ENCODE measurements around the gene ABCC5. TPM values are rescaled to one million over a fixed set of nuclear protein-coding genes. Genes with fewer than 3 reads are reported as not detected.
A peak's percentile ranks its signal among the peaks of the same experiment; 100 is the strongest.
"Not testable (repeated sequence)": the region's sequence is repeated elsewhere in the genome, so short reads cannot be mapped to it uniquely, and the experiment has no call there.

ABCC5 gene
- total and polyA plus RNA-seq, 7 donors, result 24.5 to 94.2 (median 59.6) TPM

DNA sequence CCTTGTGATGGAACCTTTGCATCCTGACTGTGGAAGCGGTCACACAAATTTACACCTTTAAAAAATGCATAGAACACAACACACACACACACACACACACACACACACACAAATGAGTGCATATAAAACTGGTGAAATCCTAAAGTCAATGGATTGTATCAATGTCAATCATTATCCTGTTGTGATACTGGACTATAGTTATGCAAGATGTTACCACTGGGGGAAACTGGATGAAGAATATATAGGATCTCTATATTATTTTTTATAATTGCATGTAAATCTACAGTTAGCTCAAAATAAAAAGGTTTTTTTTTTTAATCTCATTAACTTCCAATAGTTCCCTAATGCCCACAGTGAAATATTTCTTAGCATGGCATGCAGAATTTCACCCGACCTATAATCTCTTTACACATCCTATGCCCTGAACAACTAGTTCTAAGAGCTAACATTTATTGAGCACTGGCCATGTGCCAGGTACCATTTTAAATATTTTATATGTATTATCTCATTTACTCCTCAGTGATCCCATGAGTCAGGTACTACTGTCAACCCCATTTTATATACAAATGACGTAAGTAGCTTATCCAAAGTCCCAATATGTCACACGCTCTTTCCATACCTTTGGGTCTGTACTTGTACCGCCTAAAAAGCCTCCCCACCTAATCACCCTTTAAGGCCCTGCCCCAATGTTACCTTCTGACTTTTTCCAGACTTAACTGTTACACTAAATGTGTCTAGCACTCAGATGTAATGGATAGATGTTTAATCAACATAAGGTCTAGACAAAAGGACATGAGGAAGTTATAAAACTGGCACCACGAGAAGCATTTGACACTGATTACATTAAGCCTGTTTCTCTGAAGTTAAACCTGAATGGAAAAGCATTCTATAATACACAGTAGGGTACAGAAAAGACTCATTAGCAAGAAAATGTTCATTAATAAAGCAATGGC is 5.5 kb downstream of the ABCC5 start:
- intact Hi-C loops (cut with DNase I), result loop anchor here in 1 of 2 donors (10.0 kb wide), 1 partner anchor 163 kb away; the partner anchor contains the start of gene AP2M1
- H3K27me3 ChIP-seq (ENCODE audit: insufficient read depth in 3 of 3, low read length in 2 of 3), result no peaks in the 10 kb centered on the region
- peaks cover 44% of the 10 kb centered on the region for H3K4me1 ChIP-seq
- peaks cover 3 to 65% of the 10 kb centered on the region in 2 donors for H3K36me3 ChIP-seq (ENCODE audit: insufficient read depth in 1 of 2, low read depth in 1 of 2)
- H3K27ac ChIP-seq, result peak overlapping the region; percentile 33
- peak overlapping the region; percentile 96 for H3K4me3 ChIP-seq
- WGBS, 3 donors, result 84 to 91% (median 85%) methylated on average over 6 of the region's 6 CpGs
- H3K9me3 ChIP-seq, result no peaks in the 10 kb centered on the region
- no peak for TF ChIP-seq CTCF (IDR thresholded peaks at IDR 0.05)
- DNase-seq (no peak), ATAC-seq (no peak)

- no peak for DNase-seq
These were observed 6.3 kb downstream of the ABCC5 start for GRCh38 chr3:184011230-184011876.

GRCh38 chr3:184008161-184008560 is 9.5 kb downstream of the ABCC5 start:
- Histone ChIP-seq H3K36me3 (ENCODE audit: insufficient read depth in 1 of 2, low read depth in 1 of 2) (peaks cover 3 to 53% of the 10 kb centered on the region in 2 donors), H3K27me3 (ENCODE audit: insufficient read depth in 3 of 3, low read length in 2 of 3) (no peaks in the 10 kb centered on the region), H3K27ac (peak overlapping the region; percentile 84), H3K4me1 (peaks cover 58% of the 10 kb centered on the region), H3K9me3 (no peaks in the 10 kb centered on the region), H3K4me3 (no peak overlapping the region)
- ATAC-seq (no peak), DNase-seq (no peak)
- WGBS, 3 donors, result 48 to 79% (median 65%) methylated on average over 3 of the region's 3 CpGs
- no peak for TF ChIP-seq CTCF (IDR thresholded peaks at IDR 0.05)
- intact Hi-C loops (cut with DNase I), result no loop called here

More at GRCh38 chr3:184011230-184011876, 6.3 kb downstream of the ABCC5 start:
- peaks cover 3 to 65% of the 10 kb centered on the region in 2 donors for H3K36me3 ChIP-seq (ENCODE audit: insufficient read depth in 1 of 2, low read depth in 1 of 2)
- intact Hi-C loops (cut with DNase I), result loop anchor here in 1 of 2 donors (10.0 kb wide), 1 partner anchor 163 kb away; the partner anchor contains the start of gene AP2M1
- no peak for ATAC-seq
- H3K4me1 ChIP-seq, result peaks cover 44% of the 10 kb centered on the region
- no peaks in the 10 kb centered on the region for H3K9me3 ChIP-seq
- H3K27me3 ChIP-seq (ENCODE audit: insufficient read depth in 3 of 3, low read length in 2 of 3), result no peaks in the 10 kb centered on the region
- H3K4me3 ChIP-seq, result no peak overlapping the region
- no peak overlapping the region for H3K27ac ChIP-seq
- TF ChIP-seq CTCF (IDR thresholded peaks at IDR 0.05), result no peak
- WGBS, 3 donors, result 55 to 95% (median 90%) methylated on average over 4 of the region's 4 CpGs

- intact Hi-C loops (cut with DNase I), result not testable (repeated sequence)
These were observed 10.4 kb downstream of the ABCC5 start for GRCh38 chr3:184007143-184007813.

More at GRCh38 chr3:184007143-184007813, 10.4 kb downstream of the ABCC5 start:
- 80 to 90% (median 81%) methylated on average over 11 of the region's 11 CpGs for WGBS, 3 donors
- Histone ChIP-seq H3K4me1 (peaks cover 56% of the 10 kb centered on the region), H3K36me3 (ENCODE audit: insufficient read depth in 1 of 2, low read depth in 1 of 2) (peaks cover 3 to 46% of the 10 kb centered on the region in 2 donors), H3K27ac (peak overlapping the region; percentile 84), H3K4me3 (peak overlapping the region; percentile 50)
- not testable (repeated sequence) for DNase-seq; ATAC-seq; H3K9me3 ChIP-seq; H3K27me3 ChIP-seq (ENCODE audit: insufficient read depth in 3 of 3, low read length in 2 of 3)
